Fibroblast of mammary gland (primary cell): ENCODE data around the gene AK8.
A peak's percentile ranks its signal among the peaks of the same experiment; 100 is the strongest.

Experiments
- DNase-seq: peaks from one replicate; pipeline ENCODE4 v3.0.0-alpha.2; 2010; ENCODE audit warnings: low read depth
- H3K4me3 ChIP-seq: 2 replicates; pipeline ENCODE4 v1.5.1; 2011; ENCODE audit warnings: low read depth, mild to moderate bottlenecking, low read length, moderate library complexity; ENCODE audit not compliant: control insufficient read depth
- TF ChIP-seq, protein P1 (sequence below): conservative IDR thresholded peaks from 2 replicates; pipeline ENCODE4 v1.5.1; 2011; ENCODE audit warnings: low read depth, low read length, inconsistent platforms; ENCODE audit not compliant: control insufficient read depth, insufficient read depth

Gene AK8

DNA sequence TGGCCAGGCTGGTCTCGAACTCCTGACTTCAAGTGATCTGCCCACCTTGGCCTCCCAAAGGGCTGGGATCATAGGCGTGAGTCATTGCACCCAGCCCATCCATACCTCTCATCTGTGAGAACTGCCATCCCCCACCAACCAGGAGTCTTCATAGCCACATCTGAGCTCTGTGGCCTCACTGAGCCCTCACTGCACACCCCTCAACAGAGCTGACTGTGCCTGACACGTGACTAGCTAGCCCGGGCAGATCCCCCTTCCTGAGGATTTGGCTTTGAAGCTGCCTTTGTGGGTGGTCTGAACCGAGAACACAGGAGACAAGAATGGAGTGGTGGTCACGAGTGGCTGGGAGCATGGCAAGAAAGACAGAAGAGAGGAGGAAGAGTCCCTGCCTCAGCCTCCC lies 15.6 kb downstream of the AK8 start:
- TF ChIP-seq, protein P1, sequence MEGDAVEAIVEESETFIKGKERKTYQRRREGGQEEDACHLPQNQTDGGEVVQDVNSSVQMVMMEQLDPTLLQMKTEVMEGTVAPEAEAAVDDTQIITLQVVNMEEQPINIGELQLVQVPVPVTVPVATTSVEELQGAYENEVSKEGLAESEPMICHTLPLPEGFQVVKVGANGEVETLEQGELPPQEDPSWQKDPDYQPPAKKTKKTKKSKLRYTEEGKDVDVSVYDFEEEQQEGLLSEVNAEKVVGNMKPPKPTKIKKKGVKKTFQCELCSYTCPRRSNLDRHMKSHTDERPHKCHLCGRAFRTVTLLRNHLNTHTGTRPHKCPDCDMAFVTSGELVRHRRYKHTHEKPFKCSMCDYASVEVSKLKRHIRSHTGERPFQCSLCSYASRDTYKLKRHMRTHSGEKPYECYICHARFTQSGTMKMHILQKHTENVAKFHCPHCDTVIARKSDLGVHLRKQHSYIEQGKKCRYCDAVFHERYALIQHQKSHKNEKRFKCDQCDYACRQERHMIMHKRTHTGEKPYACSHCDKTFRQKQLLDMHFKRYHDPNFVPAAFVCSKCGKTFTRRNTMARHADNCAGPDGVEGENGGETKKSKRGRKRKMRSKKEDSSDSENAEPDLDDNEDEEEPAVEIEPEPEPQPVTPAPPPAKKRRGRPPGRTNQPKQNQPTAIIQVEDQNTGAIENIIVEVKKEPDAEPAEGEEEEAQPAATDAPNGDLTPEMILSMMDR: no peak
- no peak for DNase-seq
- no peak overlapping the region for H3K4me3 ChIP-seq

DNA sequence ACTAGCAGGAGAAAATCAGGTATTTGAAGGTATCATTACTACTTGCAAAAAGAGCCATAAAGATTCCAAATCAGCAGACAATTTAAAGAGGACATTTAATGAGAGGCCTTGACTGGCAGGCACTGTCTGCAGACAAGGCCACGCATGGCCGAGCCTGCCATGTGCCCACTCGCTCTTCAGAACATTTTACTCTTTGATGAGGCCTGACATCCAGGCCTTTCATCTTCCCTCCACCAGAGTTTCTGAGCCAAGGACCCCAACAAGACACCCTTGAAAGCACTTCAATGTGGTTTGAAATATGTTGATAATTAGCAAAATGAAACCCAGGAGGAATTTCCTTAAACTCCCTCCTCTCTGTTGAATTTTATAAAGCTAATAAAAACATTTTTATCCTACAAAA lies 16.4 kb downstream of the AK8 start:
- TF ChIP-seq, protein P1: no peak
- DNase-seq: no peak
- no peak overlapping the region for H3K4me3 ChIP-seq

DNA sequence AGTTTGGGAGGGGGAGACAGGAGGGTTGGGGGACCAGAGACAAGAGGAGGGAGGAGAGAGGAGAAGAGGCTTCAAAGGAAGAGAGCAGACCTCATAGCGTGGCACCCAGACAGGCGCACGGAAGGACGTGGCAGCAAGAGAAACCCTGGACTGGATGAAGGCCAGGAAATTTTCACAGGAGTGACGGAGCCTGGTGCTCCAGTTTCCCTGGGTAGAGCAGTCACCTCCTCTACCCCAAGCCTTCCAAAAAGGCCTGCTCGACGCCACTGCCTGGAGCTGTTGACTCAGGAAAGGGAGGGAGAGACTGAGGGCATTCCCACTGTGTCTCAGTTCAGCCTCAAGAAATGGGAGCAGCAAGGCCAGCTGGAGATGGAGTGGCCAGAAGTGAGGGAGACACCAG lies 19.3 kb downstream of the AK8 start:
- DNase-seq: no peak
- TF ChIP-seq, protein P1: no peak
- H3K4me3 ChIP-seq: no peak overlapping the region

DNA sequence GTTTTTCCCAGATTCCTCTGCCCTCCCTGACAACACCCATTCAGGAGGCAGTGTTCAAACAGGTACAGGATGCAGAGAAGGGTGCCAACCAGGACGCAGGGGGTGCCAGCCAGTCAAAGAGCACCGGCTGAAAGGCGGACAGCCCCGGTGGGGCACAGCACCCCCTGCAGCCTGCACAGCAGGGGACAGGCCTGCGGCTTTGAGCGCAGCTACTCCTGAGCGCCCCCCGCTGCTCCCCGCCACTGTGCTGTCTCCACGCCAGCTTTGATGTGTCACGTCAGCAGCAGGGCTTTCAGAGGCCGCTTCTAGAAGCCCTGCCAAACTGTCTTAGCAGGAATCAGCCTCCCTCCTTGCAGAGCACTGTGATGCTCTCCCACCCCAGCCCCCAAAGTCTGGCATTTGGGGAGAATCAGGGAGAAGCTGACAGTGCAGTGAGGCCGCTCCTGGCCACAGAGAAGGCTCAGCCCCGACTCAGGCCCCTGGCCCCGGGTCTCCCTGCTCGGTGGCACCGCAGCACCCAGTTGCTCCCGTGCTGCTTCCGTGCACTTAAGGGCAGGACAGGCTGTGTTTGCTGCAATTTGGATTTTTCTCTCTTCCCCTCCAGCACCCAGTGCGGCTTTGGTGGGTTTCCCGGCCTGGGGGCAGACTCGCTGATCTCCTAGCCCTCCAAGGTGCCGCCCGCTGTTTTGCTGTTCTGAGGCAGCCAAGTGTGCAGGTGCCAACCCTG lies 20.3 kb downstream of the AK8 start:
- peak; percentile 45 for DNase-seq
- TF ChIP-seq, protein P1: peak; percentile 15

DNA sequence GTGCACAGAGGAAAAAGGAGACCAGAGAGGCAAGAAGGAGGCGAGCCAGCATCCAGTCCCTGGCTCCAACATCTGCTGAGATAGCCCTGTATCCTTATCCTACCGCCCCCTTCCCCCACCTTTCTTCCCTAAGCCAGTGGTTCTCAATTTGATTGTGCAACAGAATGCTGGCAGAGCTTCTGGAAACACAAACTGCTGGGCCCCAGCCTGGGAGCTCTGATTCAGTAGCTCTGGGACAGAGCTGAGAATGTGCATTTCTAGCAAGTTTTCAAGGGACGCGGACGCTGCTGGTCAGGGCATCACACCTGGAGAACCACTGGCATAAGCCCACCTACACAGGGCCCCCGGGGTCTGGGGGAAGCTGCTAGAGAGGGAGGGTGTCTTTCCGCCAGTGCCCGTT lies 21.1 kb downstream of the AK8 start:
- DNase-seq: peak; percentile 79
- no peak overlapping the region for H3K4me3 ChIP-seq
- TF ChIP-seq, protein P1: no peak

More for the DNA sequence above, 20.3 kb downstream of the AK8 start:
- H3K4me3 ChIP-seq: no peak overlapping the region

DNA sequence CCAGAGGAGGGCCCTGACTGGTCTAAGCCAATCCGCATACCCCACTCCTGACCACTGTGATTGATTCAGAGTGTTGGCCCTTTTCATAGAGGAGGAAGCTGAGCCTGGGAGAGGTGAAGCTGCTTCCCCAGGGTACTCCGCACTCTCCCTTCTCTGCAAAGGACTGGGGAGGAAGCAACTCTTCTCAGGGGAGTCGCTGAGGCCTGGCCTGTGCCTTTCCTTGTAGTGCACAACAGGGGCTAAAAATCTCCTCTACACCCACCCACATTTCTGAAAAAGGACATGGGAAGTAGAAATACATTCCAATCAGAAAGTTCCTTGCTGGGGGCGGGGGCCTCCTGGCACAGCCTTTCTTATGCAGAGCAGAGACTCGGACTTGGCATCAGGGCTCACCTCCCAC lies 22.2 kb downstream of the AK8 start:
- no peak for DNase-seq
- no peak overlapping the region for H3K4me3 ChIP-seq
- TF ChIP-seq, protein P1: no peak
